ENCODE data around the gene LGALSL. TPM values are rescaled to one million over a fixed set of nuclear protein-coding genes. Genes with fewer than 3 reads are reported as not detected.

The LGALSL gene
- total RNA-seq, 6 donors from 2014 or later = 8.4 to 31.5 (median 21.1) TPM

- Histone ChIP-seq H3K27me3 (no peaks in the 10 kb centered on the region), H3K27ac (no peak overlapping the region), H3K4me3 (no peak overlapping the region), H3K36me3 (no peaks in the 10 kb centered on the region), H3K9me3 (no peaks in the 10 kb centered on the region), H3K4me1 (peaks cover 0 to 5% (median 0%) of the 10 kb centered on the region in 4 donors)
- DNase-seq (no peak), ATAC-seq (ENCODE audit: low FRiP score in 2 of 2) (no peak)
- TF ChIP-seq CTCF (IDR thresholded peaks at IDR 0.05) (no peak), EP300 (IDR thresholded peaks at IDR 0.05) (no peak), POLR2A (IDR thresholded peaks at IDR 0.05) (no peak), POLR2AphosphoS5 (IDR thresholded peaks at IDR 0.05) (no peak)
- WGBS, 2 donors = 76 to 86% methylated on average over 1 to 3 of the region's 3 CpGs
Measured at GRCh38 chr2:64424416-64424987, 29.5 kb upstream of the LGALSL start.

GRCh38 chr2:64426183-64426952 lies 27.6 kb upstream of the LGALSL start:
- H3K27ac ChIP-seq = no peak overlapping the region
- peaks cover 0 to 5% (median 0%) of the 10 kb centered on the region in 4 donors for H3K4me1 ChIP-seq
- TF ChIP-seq POLR2AphosphoS5 (IDR thresholded peaks at IDR 0.05) (no peak), CTCF (IDR thresholded peaks at IDR 0.05) (no peak), EP300 (IDR thresholded peaks at IDR 0.05) (no peak), POLR2A (IDR thresholded peaks at IDR 0.05) (no peak)
- H3K36me3 ChIP-seq = no peaks in the 10 kb centered on the region
- WGBS, 2 donors = 49 to 78% methylated on average over 5 of the region's 5 CpGs
- no peaks in the 10 kb centered on the region for H3K27me3 ChIP-seq
- H3K4me3 ChIP-seq = no peak overlapping the region
- H3K9me3 ChIP-seq = no peaks in the 10 kb centered on the region
- DNase-seq (no peak), ATAC-seq (ENCODE audit: low FRiP score in 2 of 2) (no peak)

- Histone ChIP-seq H3K9me3 (no peaks in the 10 kb centered on the region), H3K27ac (no peak overlapping the region), H3K4me3 (no peak overlapping the region), H3K36me3 (no peaks in the 10 kb centered on the region), H3K27me3 (no peaks in the 10 kb centered on the region), H3K4me1 (peaks cover 0 to 11% (median 0%) of the 10 kb centered on the region in 4 donors)
- TF ChIP-seq EP300 (IDR thresholded peaks at IDR 0.05) (no peak), POLR2A (IDR thresholded peaks at IDR 0.05) (no peak), POLR2AphosphoS5 (IDR thresholded peaks at IDR 0.05) (no peak), CTCF (IDR thresholded peaks at IDR 0.05) (no peak)
- 82 to 87% methylated on average over 4 of the region's 4 CpGs for WGBS, 2 donors
- DNase-seq (no peak), ATAC-seq (ENCODE audit: low FRiP score in 2 of 2) (no peak)
Measured at GRCh38 chr2:64434039-64434657, 19.8 kb upstream of the LGALSL start.

GRCh38 chr2:64437883-64438282 lies 16.1 kb upstream of the LGALSL start:
- 64 to 80% methylated on average over 3 of the region's 3 CpGs for WGBS, 2 donors
- TF ChIP-seq POLR2AphosphoS5 (IDR thresholded peaks at IDR 0.05) (no peak), POLR2A (IDR thresholded peaks at IDR 0.05) (no peak), CTCF (IDR thresholded peaks at IDR 0.05) (no peak), EP300 (IDR thresholded peaks at IDR 0.05) (no peak)
- ATAC-seq (ENCODE audit: low FRiP score in 2 of 2) (no peak), DNase-seq (no peak)
- Histone ChIP-seq H3K27me3 (no peaks in the 10 kb centered on the region), H3K4me3 (no peak overlapping the region), H3K9me3 (no peaks in the 10 kb centered on the region), H3K4me1 (peaks cover 0 to 11% (median 0%) of the 10 kb centered on the region in 4 donors), H3K36me3 (no peaks in the 10 kb centered on the region), H3K27ac (no peak overlapping the region)
